Hematopoietic multipotent progenitor cell treated with erythropoietin and hydrocortisone succinate and interleukin-3 and kit ligand, for 6 days (in vitro differentiated cells): ENCODE data around the gene PRR11.
"Not testable (repeated sequence)": the region's sequence is repeated elsewhere in the genome, so short reads cannot be mapped to it uniquely, and the experiment has no call there.

Experiments used
- DNase-seq: peaks from one replicate; pipeline ENCODE4 v3.0.0-alpha.2; 2015

The PRR11 gene

DNA sequence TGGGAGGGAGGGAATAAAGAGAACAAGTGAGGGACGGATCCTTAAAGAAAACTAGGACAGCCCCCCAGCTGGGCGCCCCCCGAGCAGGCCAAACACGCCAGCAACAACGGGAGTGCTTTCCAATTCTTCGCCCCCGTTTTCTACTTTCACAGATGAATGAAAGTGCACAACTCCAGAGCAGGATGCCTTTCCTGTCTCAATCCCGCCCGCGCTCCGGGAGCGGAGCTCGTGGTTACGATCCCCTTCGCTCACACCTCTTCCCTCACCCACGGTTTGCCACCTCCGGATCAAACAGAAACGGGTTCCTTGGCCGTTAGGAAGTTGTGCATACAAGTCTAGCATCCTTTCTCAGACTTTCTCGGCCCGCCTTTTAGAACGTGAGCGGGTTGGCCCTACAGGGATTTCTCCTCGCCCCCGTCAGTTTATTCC lies 1.2 kb upstream of the PRR11 start:
- peak; percentile 60 for DNase-seq

DNA sequence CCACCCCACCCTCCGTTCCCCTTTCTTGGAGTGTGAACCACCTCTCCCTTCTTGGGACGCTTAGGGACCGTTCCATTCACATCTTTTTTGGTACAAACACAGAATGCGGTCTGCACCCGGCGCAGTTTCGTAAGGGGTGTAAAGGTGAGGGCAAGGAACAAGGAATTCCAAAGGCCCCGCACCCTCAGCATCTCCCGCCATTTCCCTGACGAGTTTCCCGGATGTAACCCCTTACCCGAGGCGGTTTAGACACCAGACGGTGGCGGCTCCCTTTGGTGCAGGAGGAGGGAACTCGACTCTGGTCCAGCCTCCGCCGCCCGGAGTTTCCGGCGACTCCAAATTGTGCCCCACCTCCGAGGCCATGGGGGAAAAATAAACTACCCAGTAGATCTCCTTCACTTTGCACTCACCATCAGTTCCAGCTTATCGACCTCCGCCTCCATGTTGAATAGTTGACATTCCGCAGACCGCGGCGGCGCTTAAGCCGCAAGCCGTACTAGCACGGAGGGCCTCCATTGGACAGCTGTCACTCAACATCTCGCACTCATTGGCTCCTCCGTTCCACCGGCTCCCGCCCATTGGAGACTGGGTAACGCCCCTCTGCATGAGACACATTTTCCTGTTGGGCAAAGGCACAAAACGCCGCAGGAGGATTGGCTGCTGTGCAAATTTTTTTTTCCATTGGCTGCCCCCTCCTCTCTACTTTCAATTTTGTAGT lies 666 bp upstream of the PRR11 start, which contains the start of gene SKA2:
Gene SKA2 (minus strand): TSS at position 466 of the 718 bp plus-strand sequence. CDS start 23 bp downstream, at position 443.
- DNase-seq: peak; percentile 100

DNA sequence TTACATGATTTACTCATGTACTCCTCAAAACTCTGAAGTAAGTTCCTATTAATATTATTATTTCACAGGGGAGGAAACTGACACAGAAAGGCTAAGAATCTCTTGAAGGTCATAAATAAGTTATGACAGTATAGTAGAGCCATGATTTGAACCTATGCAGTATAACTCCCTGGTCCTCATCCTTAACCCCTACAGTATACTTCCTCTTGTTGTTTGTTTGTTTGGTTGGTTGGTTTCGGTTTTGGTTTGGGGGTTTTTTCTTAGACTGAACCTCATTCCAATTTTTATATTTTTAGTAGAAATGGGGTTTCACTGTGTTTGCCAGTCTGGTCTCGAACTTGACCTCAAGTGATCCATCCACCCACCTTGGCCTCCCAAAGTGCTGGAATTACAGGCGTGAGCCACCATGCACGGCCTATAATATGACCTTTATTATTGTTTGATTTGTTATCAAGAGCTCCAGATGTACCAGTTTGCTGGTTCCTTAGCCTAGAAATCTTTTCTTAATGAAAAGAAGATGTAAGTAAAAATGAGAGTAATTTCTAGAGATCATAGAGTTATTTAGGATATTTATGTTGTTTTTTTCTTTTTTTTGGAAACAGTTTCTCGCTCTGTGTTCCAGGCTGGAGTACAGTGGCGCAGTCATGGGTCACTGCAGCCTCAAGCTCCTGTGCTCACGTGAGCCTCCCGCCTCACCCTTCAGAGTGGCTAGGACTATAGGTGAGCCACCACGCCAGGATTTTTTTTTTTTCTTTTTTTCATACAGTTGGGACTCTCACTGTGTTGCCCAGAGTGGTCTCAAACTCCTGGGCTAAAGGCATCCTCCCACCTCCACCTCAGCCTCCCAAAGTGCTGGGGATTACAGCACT lies 4.8 kb downstream of the PRR11 start:
- DNase-seq: no peak

DNA sequence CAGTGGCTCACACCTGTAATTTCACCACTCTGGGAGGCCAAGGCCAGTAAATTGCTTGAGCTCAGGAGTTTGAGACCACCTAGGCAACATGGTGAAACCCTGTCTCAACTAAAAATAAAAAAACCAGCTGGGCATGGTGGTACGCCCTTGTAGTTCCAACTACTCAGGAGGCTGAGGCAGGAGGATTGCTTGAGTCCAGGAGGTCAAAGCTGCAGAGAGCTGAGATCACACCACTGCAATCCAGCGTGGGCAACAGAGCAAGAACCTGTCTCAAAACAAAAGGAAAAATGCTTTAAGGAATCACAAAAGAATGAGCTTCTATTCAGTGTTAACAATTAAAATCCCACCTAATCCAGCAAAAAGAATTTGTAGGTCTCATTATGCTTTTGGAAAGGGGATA lies 5.9 kb downstream of the PRR11 start:
- no peak for DNase-seq

DNA sequence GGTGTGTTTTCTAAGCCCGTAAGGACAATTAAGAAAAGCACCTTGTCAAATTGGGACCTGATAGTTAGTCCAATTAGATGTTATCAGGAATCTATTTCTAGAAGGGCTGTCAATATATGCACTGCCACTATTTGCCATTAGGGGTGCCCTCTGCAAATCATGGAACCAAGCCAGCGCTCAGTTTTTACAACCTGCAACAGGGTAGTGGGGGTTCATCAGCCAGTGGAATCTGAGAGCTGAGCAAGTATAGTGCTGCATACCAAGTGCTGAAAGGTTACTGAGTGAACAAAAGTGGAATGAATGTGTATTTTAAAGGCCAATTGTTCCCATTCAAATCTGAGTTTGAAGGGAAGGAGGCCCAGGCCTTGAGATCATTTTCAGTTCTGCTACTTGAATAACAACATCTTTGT lies 10.4 kb downstream of the PRR11 start:
- peak; percentile 84 for DNase-seq

DNA sequence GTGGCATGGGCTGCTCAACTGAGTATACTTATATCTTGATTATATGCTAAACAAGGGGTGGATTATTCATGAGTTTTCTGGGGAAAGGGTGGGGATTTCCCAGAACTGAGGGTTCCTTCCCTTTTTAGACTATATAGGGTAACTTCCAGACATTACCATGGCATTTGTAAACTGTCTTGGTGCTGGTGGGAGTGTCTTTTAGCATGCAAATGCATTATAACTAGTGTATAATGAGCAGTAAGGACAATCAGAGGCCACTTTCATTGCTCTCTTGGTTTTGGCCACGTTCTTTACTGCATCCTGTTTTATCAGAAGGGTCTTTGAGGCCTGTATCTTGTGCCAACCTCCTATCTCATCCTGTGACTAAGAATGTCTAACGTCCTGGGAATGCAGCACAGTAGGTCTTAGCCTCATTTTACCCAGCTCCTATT lies 12.0 kb downstream of the PRR11 start:
- DNase-seq: peak; percentile 61

DNA sequence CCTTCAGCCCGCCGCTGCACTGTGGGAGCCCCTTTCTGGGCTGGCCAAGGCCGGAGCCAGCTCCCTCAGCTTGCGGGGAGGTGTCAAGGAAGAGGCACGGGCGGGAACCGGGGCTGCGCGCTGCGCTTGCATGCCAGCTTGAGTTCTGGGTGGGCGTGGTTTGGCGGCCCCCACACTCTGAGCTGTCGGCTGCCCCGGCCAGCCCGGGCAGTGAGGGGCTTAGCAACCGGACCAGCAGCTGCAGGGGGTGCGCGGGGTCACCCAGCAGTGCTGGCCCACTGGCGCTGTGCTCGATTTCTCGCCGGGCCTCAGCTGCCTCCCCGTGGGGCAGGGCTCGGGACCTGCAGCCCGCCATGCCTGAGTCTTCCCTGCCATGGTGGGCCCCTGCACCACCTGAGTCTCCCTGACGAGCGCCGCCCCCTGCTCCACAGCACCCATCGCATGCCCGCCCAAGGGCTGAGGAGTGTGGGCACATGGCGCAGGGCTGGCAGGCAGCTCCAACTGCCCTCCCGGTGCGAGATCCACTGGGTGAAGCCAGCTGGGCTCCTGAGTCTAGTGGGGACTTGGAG lies 17.0 kb downstream of the PRR11 start:
- DNase-seq: no peak

DNA sequence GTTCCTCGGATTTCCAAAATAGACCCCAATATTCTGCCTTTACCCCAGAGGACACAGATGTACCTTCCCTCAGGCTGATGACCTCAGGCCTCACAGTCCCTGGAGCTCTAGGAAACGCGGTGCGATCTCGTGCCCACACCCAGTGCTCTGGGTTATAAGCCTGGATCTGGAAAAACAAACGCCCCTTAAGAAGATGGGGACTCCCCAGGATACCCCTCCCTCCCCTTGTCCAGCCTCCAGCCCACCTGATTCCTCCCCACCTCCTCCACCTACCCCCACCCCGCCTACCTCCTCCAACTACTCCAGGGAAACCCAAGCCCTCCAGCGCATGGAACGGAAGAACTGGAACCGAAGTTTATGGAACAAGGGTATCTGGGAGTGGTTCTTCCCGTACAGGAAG lies 19.1 kb downstream of the PRR11 start:
- DNase-seq: no peak

DNA sequence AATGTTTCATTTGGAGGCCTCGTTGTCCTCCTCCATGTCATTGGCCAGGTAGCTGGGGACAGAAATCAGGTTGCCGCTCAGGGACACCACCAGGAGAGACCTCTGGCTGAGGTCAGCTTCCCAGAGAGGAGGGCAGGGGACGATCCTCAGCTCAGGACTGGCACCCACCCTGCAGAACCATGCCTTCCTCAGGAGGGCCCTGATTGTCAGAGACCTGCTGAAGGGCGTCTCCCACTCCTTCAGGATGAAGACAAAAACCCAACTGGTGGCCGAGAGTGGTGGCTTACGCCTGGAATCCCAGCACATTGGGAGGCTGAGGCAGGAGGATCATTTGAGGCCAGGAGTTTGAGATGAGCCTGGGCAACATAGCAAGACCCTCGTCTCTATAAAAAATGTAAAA lies 19.5 kb downstream of the PRR11 start:
- DNase-seq: no peak

DNA sequence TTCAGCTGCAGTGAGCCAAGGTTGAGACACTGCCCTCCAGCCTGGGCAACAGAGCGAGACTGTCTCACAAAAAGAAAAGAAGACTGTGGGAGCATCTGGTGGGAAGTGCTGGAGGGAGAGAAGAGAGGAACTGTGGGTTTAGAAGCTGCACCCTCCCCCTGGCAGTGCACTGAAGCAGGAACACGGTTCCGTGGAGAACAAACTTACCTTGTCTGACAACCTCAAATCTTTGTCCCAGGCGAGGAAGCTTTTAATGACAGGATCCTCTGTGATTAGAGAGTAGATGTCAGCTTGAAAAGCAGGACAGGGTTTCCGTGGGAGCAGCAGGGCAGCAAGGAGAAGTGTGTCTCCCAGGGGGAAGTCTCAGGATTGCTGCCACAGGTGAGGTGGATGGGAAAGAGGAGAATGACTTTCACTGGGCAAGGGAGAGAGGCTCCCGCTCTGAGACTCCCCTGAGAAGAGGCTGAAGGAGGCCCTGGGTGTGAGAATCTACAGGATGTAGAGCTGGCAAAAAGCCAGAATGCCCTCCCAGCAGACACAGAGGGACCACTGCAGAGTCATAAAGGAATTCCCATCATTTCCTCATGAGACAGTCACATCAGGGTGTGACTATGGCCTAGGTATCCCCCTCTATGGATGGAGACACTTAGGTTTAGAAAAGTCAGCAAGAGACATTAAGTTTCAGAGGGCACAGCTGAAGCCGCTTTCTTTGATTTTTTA lies 22.9 kb downstream of the PRR11 start:
- DNase-seq: no peak

DNA sequence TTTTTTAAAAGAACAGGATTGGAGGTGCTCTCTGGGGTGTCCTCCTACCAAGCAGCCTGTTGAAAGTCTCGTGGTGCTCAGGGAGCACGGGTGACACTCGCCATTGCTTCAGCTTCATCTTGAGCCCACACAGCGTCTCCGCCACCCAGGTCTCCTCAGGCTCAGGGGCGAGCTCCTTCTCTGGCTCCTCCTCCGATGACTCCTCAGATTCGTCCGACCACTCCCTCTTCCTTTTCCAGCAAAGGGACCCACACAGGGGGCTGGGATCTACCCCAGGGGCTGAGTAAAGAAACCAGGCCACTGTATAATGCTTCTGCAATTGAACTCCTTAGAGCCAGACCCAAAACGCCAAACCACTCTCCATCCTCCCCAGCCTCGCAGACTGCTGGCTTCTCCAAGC lies 24.1 kb downstream of the PRR11 start:
- DNase-seq: not testable (repeated sequence)

DNA sequence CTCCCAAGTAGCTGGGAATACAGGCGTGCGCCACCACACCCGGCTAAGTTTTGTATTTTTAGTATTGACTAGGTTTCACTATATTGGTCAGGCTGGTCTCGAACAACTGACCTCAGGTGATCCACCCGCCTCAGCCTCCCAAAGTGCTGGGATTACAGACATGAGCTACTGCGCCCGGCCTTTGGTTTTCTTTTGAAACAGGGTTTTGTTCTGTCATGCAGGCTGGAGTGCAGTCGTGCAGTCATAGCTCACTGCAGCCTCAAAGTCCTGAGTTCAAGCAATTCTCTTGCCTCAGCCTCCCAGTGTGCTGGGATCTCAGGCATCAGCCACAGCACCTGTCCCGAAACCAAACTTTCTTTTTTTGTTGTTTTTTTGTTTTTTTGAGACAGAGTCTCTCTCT lies 25.1 kb downstream of the PRR11 start:
- no peak for DNase-seq

DNA sequence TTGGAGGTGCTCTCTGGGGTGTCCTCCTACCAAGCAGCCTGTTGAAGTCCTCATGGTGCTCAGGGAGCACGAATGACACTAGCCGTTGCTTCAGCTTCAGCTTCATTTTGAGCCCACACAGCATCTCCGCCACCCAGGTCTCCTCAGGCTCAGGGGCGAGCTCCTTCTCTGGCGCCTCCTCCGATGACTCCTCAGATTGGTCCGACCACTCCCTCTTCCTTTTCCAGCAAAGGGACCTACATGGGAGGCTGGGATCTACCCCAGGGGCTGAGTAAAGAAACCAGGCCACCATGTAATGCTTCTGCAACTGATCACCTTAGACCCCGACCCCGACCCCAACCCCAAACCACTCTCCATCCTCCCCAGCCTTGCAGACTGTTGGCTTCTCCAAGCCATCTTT lies 25.9 kb downstream of the PRR11 start:
- no peak for DNase-seq

DNA sequence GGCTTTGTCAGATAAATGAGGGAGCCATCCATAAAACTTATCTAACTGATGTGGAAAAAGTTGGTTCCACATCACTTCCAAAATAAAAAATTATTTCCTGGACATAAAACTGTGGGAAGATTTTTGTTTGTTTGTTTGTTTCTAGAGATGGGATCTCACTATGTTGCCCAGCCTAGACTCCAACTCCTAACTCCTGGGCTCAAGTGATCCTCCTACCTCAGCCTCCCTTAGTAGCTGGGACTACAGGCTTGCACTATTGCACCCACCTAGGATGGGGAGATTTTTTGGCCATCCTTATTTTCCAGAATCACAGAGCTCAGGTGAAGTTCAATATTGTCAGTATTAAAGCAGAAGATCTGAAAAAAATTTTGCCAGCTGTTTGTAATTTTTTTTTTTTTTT lies 30.5 kb downstream of the PRR11 start:
- no peak for DNase-seq

DNA sequence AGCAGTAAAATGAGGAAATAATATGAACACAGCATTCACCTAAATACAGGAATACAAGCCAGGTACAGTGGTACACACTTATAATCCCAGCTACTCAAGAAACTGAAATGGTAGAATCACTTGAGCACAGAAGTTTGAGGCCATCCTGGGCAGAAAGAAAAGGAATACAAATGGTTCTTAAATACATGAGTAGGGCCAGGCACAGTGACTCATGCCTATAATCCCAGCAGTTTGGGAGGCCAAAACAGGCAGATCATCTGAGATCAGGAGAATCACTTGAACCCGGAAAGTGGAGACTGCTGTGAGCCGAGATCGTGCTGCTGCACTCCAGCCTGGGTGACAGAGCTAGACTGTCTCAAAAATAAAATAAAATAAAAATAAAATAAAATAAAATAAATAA lies 31.3 kb downstream of the PRR11 start:
- DNase-seq: no peak

DNA sequence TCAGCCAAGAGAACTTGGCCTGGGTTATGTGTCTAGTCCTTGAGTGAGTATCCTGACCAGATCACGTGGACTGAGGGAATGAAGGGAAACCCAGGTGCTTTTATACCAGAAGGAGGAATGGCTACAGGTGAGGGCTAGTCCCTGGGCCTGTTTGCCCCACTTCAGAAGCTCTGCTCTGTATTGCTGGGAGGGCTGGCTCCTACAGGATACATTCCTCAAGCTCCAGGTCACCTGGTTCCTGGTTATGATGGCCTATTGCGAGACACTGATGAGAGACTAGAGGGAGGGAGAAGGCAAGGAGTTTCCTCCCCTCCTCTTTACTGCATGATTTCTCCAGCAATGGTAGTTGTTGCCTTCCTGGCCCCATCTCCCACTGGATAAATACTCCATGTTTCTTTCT lies 35.3 kb downstream of the PRR11 start:
- no peak for DNase-seq

DNA sequence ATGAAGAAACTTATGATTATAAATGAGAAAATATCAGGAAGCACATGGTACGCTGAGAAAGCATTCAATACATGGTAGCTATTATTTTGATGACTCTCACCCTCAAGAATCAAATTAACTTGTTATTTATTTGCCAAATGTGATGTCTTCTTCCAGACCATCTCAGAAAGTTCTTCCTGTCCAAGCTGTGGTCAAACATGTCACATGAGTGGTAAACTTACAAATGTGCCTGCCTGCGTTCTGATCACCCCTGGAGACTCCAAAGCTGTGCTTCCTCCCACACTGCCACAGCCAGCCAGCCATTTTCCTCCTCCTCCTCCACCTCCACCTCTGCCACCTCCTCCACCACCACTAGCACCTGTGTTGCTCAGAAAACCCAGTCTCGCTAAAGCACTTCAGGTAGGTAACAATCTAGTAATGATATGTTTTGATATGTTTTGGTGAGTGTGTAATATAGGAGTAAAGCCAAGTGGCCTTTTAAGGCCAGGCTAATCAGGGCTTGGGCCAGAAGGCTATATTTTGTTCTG lies 37.9 kb downstream of the PRR11 start:
- DNase-seq: no peak

DNA sequence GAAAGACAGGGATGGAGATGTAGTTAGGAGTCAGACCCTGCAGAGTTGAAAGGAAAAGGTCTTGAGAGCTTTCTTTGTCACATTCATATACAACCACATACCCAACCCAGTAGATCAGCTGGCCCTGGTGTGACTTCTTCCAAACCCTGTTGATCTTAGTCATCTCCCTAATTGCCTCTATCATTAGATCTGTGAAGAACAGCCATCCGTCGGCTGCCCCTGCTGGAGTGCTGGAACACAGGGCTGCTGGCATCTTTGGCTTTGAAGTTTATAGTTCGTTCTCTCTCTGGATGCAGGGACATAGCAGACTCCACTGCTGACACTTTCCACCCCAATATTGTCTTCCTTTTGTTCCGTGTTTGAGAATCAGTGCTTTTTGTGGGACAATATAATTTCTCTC lies 43.9 kb downstream of the PRR11 start:
- no peak for DNase-seq

DNA sequence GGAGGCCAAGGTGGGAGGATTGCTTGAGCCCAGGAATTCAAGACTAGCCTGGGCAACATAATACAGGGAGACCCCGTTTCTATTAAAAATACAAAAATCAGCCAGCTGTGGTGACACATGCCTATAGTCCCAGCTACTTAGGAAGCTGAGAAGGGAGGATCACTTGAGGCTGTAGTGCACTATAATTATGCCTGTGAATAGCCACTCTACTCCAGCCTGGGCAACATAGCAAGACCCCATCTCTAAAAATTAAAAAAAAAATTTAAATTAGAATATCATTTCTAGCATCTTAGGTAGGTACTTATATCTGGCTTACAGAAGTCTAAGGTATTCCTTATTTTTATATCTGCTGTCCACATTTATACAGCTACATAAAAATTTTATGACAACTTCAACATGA lies 46.8 kb downstream of the PRR11 start:
- no peak for DNase-seq

DNA sequence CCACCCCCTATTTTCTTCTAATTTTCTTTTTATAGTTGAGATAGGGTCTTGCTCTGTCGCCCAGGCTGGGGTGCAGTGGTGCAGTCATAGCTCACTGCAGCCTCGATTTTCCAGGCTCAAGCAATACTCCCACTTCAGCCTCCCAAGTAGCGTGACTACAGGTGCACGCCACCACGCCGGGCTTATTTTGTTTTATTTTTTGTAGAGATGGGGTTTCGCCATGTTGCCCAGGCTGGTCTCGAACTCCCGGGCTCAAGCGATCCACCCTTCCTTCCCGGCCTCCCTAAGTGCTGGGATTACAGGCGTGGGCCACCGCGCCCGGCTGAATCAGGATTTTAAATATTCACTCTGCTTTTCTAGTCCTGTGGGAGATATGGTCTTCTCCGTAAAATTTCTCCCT lies 63.8 kb downstream of the PRR11 start:
- no peak for DNase-seq

DNA sequence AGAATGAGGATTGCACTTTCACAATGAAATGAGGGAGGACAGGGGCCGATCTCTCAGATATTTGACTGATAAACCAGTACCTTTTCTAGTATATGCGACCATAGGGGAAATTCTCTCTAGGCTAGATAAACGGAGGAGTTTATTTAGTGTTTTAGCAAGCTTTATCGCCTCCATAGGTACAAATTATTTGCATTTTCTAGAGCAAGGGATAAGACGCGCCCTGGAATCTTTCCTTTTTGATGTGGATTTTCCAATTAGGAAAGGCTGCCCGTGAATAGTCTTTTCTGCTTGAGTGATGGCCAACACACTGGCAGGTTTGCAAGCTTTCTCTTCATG lies 64.4 kb downstream of the PRR11 start:
- no peak for DNase-seq

DNA sequence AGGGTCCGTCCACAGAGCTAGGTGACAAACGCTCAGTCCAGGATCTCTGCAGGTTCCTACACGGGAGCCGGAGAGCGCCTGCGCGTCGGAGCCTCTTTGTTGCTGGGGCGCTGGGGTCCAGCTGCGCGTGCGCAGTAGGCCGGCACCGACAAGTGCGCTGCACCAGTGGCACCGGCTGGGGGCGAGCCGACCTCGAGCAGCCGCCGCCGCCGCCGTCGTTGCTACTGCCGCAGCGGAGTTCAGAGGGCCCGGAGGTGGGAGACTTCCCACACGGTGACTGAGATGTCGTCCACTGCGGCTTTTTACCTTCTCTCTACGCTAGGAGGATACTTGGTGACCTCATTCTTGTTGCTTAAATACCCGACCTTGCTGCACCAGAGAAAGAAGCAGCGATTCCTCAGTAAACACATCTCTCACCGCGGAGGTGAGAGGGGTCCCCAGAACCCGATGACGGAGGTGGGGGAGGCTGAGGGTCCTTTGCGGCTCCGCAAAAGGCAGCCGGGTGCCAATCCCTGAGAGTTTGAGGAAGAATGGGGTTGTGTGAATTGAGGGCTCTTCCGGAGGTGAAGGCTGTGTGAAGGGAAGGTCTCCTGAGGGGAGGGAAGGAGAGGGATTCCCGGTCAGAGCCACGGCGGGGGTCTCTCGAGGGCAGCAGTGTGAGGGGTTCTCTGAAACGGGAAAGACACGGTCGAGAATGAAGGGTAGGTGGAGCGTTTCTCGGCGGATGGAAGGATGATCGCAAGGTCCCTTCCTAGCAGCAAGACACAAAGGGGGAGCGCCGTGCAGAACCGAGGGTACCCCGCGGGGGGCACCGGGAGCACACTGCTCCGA lies 65.0 kb downstream of the PRR11 start, which contains the start of gene GDPD1:
Gene GDPD1 (plus strand): TSS at position 184 of the 831 bp plus-strand sequence. CDS start 99 bp downstream, at position 283.
- DNase-seq: peak; percentile 98
